Fibroblast of villous mesenchyme (primary cell): ENCODE measurements around the gene SMAP2. TPM values are rescaled to one million over a fixed set of nuclear protein-coding genes. Genes with fewer than 3 reads are reported as not detected.

Experiments
- DNase-seq: peaks from one replicate; pipeline ENCODE4 v3.0.0-alpha.2; 2010; ENCODE audit warnings: low read depth
- H3K4me3 ChIP-seq: 2 replicates; pipeline ENCODE4 v1.5.1; 2011; ENCODE audit warnings: low read depth, mild to moderate bottlenecking, low read length
- CTCF ChIP-seq: IDR thresholded peaks from 2 replicates; pipeline ENCODE4 v1.5.1; 2012; ENCODE audit warnings: low read depth, mild to moderate bottlenecking, low read length; ENCODE audit not compliant: insufficient read depth
- total RNA-seq: library from RNA; depleted of rRNA; stranded (reverse); fragments of >200 nt; gene quantifications from 2 replicates; pipeline ENCODE4 v1.2.3, GENCODE V29; 2012

The SMAP2 gene
- total RNA-seq, 1 donor = 19.4 TPM

DNA sequence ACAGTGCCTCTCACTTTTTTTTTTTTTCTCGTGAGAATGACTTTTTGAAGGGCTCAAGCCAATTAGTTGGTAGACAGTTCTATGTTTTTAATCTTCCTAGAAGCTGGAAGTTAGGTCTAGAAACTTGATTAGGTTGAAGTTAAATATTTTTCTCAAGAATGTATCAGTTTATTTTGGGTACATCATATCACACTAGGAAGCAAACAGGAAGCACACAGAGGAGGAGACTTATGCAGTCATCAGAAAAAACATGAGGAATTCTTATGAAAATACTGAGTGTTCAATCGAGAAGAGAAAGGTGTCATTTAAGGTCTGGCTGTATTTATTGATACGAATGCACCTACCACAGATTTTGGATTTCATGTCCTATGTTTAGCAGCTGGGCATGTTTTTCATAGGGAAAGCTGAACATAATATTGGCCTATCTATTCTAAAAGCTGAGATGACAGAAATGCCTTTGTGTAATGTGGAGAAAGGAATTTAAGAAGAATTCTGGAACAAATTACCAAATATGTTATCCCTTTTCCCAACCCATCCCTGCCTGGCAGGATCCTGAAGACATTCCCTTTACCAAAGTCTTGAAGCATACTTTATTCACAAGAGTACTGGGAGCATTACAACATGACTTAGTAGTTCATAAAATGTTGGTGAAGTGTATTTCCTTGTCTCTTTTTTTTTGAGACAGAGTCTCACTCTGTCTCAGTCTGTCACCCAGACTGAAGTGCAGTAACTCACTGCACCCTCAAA lies 59.3 kb downstream of the SMAP2 start:
- DNase-seq = no peak
- H3K4me3 ChIP-seq = no peak overlapping the region
- no peak for TF ChIP-seq CTCF

GRCh38 chr1:40435471-40435870 lies 61.9 kb downstream of the SMAP2 start:
- no peak overlapping the region for H3K4me3 ChIP-seq
- no peak for TF ChIP-seq CTCF
- DNase-seq = no peak

DNA sequence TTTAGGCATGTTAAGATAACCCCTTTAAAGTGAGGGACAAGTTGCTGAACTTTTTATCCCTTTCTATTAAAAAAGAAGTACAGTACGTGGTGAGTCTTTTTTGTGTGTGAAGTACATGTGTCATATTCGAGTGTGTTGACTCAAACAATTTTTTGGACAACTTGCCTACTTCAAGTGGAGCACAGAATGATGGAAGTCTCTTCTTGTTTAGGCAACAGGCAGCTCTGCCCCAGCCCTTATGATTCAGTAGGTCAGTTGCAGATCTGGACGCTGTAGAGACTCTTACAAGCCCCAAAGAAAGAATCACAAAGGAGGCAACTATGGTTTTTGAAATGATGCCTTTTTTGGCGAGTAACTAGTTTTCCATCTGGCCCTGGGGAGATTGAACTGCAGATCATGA lies 62.3 kb downstream of the SMAP2 start:
- H3K4me3 ChIP-seq = no peak overlapping the region
- no peak for DNase-seq
- no peak for TF ChIP-seq CTCF

DNA sequence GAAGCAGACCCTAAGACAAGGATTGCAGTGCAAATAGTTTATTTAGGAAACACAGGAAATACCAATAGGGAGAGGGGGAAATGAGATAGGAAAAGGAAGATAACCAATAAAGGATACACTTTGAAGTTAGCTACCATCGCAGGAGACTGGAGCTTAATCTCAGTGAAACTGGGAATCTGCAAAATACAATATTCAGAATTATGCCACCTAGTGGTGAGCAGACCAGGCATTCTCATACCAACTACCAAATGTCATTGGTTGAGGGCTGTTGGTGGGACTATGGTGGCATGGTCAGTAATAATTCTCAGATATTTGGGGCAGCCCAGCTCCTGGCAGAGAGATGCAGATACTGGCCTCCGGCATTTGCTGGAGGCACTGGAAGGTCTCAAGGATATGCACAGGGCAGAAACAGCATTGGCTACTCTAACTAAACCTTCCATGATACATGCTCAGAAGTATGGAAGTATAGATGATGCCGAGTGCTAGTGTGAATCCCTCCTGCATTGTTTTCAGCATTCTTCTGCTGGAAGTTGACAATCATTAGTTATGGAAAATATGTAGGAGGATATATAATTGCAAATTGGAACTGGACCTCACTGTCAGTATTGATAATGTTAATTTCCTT lies 65.0 kb downstream of the SMAP2 start:
- peak; percentile 30 for DNase-seq
- peak; percentile 74 for TF ChIP-seq CTCF
- no peak overlapping the region for H3K4me3 ChIP-seq

GRCh38 chr1:40439247-40439646 lies 65.7 kb downstream of the SMAP2 start:
- TF ChIP-seq CTCF = no peak

GRCh38 chr1:40449684-40450494 lies 76.4 kb downstream of the SMAP2 start, which contains the start of gene ZFP69B:
Gene ZFP69B (plus strand): TSS chr1:40450476. CDS start chr1:40450962, 486 bp downstream.
- peak within 1 kb of the TSS; percentile 78 for H3K4me3 ChIP-seq
- peak; percentile 92 for DNase-seq
- no peak for TF ChIP-seq CTCF

More at GRCh38 chr1:40439247-40439646, 65.7 kb downstream of the SMAP2 start:
- no peak overlapping the region for H3K4me3 ChIP-seq
- no peak for DNase-seq
